HS-5 (cell line): ENCODE measurements around the gene AIF1.

ENCODE experiments used
- DNase-seq: peaks from one replicate; pipeline ENCODE4 v3.0.0-alpha.2; 2012; ENCODE audit warnings: low read depth

AIF1 gene

GRCh38 chr6:31663961-31664789 lies 49.1 kb downstream of the AIF1 start:
- peak; percentile 60 for DNase-seq

- DNase-seq = peak; percentile 85
Measured at GRCh38 chr6:31664790-31665500, 49.9 kb downstream of the AIF1 start, which contains the start of gene GPANK1. GPANK1 (minus strand) TSS chr6:31664997; CDS start chr6:31664478, 519 bp downstream.

GRCh38 chr6:31665501-31666336 lies 50.7 kb downstream of the AIF1 start, which contains the start of gene CSNK2B:
CSNK2B (plus strand) TSS chr6:31666080; CDS start chr6:31666832, 752 bp downstream.
- peak; percentile 89 for DNase-seq

- no peak for DNase-seq
Measured at GRCh38 chr6:31666337-31666965, 51.4 kb downstream of the AIF1 start.
